ENCODE results near the gene GCN1. TPM values are rescaled to one million over a fixed set of nuclear protein-coding genes. Genes with fewer than 3 reads are reported as not detected.
A peak's percentile ranks its signal among the peaks of the same experiment; 100 is the strongest.

GCN1 gene
- total and polyA plus RNA-seq, 10 of the 15 experiments (the other 5 are each of a cell fraction or from before 2014, with no cell fraction given): 10.8 to 150 (median 58.3) TPM

DNA sequence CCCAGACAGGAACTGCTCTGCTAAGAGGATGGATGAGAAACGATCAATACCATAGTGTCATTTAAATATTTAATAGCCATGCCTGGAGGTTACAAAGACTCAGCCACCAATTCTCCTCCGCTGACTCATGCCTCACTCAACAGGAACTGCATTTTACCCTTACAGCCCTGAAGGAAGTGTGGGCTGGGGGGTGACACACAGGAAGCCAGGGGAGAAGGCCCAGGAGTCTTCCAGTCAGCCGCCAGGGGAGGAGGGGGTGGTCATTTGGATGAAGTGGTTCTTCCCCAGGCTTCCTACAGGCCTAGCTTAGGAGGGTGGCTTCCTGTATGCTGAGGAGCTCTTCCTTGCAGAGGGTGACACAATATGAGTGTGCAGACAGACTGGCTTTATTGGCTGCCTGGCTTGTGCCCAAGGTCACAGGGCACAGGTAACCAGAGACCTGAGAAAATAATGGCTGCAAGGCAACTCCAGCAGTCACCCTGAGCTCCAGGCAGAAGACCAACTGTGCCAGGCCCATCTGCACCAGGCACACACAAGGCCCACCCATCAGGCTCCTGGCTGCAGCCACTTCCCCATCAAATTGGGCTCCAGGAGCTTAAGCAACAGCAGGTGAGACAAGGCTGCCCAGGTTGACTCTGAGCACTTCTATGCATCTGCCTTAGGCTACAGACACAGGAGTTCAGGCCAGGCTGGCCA is 36.9 kb upstream of the GCN1 start:
- RAD21 ChIA-PET (ENCODE audit: unreplicated experiment): interaction anchor here (0.6 to 7.5 kb wide), 3 partner anchors 35 to 61 kb away, joined by 4 to 170 read pairs (median 10); partner anchors contain the start of genes PXN, RNU4-1 and RNU4-2
- Histone ChIP-seq H3K9me3 (replicated peaks; ENCODE audit: control insufficient read depth, insufficient read depth, low read length) (no peaks in the 10 kb centered on the region), H3K27ac (ENCODE audit: control insufficient read depth, insufficient read depth) (no peak overlapping the region), H3K4me1 (ENCODE audit: control insufficient read depth, insufficient read depth, low read length) (peaks cover 14% of the 10 kb centered on the region), H2AFZ (ENCODE audit: control insufficient read depth, low read depth, low read length) (no peak overlapping the region), H3K36me3 (ENCODE audit: control insufficient read depth in 2 of 2, insufficient read depth in 2 of 2, low read length in 1 of 2) (no peaks in the 10 kb centered on the region), H4K20me1 (ENCODE audit: control insufficient read depth, insufficient read depth) (no peaks in the 10 kb centered on the region), H3K27me3 (replicated peaks in 1 of 2; ENCODE audit: control insufficient read depth in 2 of 2, insufficient read depth in 2 of 2, low read length in 1 of 2) (no peaks in the 10 kb centered on the region), H3K4me2 (ENCODE audit: control insufficient read depth, insufficient read depth) (no peak overlapping the region), H3K9ac (ENCODE audit: control insufficient read depth, insufficient read depth, low read length) (no peak overlapping the region), H3K79me2 (ENCODE audit: control insufficient read depth, insufficient read depth, low read length) (no peaks in the 10 kb centered on the region), H3K4me3 (no peak overlapping the region)
- BruUV-seq (replicated peaks): no TSS peak
- 71% methylated on average over 3 of the region's 3 CpGs for WGBS (ENCODE audit: insufficient coverage, insufficient replicate concordance, low lambda C conversion rate, missing lambda C conversion rate)
- intact Hi-C loops (cut with micrococcal nuclease; ENCODE audit: unreplicated experiment): no loop called here
- POLR2A ChIA-PET: interaction anchor here (0.6 to 2.4 kb wide), 6 partner anchors 8 to 100 kb away, joined by 3 to 7 read pairs (median 4); partner anchors contain the start of genes RNU4-1 and RNU4-2
- SMC1A ChIA-PET (ENCODE audit: uncharacterized antibody, unreplicated experiment): interaction anchor here (0.6 to 8.5 kb wide), 8 partner anchors 10 to 60 kb away, joined by 3 to 152 read pairs (median 4); partner anchors contain the start of genes PXN and RNU4-2
- ATAC-seq: no peak; the same call in 1 of the 3 replicates
- no peak for DNase-seq (ENCODE audit: low read depth, low spot score)
- in situ Hi-C loops (cut with MboI): no loop called here
- CTCF ChIA-PET: interaction anchor here (0.9 to 9.3 kb wide), 10 partner anchors 7 to 76 kb away, joined by 3 to 287 read pairs (median 4); partner anchors contain the start of genes PXN, RNU4-1 and RPLP0
- peak; percentile 49 for FAIRE-seq
- TF ChIP-seq SKIL (IDR thresholded peaks at IDR 0.05; ENCODE audit: low read depth, poor library complexity, severe bottlenecking) (no peak), GATAD2B (conservative IDR thresholded peaks at IDR 0.05; ENCODE audit: low read depth) (no peak), PAX8 (IDR thresholded peaks at IDR 0.05) (no peak), ATF7 (IDR thresholded peaks at IDR 0.05; ENCODE audit: low read depth) (no peak), BRCA1 (IDR thresholded peaks at IDR 0.05; ENCODE audit: low read depth, low read length) (no peak), ETV6 (conservative IDR thresholded peaks at IDR 0.05 in 1 of 2, IDR thresholded peaks at IDR 0.05 in 1 of 2; ENCODE audit: borderline replicate concordance in 1 of 2, low read depth in 1 of 2) (no peak), SP1 (IDR thresholded peaks at IDR 0.05; ENCODE audit: low read depth, low read length) (no peak), IRF3 (IDR thresholded peaks at IDR 0.05) (no peak), TCF3 (IDR thresholded peaks at IDR 0.05; ENCODE audit: borderline replicate concordance, insufficient read depth, low read depth, low read length) (no peak), MYC (IDR thresholded peaks at IDR 0.05; ENCODE audit: insufficient read depth, insufficient read length, insufficient replicate concordance, low read length, severe bottlenecking) (no peak), IRF5 (IDR thresholded peaks at IDR 0.05; ENCODE audit: borderline replicate concordance) (no peak)
- TF ChIP-seq, protein P1, sequence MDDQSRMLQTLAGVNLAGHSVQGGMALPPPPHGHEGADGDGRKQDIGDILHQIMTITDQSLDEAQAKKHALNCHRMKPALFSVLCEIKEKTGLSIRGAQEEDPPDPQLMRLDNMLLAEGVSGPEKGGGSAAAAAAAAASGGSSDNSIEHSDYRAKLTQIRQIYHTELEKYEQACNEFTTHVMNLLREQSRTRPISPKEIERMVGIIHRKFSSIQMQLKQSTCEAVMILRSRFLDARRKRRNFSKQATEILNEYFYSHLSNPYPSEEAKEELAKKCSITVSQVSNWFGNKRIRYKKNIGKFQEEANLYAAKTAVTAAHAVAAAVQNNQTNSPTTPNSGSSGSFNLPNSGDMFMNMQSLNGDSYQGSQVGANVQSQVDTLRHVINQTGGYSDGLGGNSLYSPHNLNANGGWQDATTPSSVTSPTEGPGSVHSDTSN (IDR thresholded peaks at IDR 0.05; ENCODE audit: insufficient replicate concordance, low read depth, low read length): no peak
